PFSK-1 (cell line): Measurements from ENCODE around the gene HHAT.

Experiments
- POLR2AphosphoS5 ChIP-seq: IDR thresholded peaks from 2 replicates; pipeline ENCODE4 v1.6.1; 2012; ENCODE audit warnings: low read depth, mild to moderate bottlenecking, control low read depth, low read length, moderate library complexity
- SIN3A ChIP-seq: IDR thresholded peaks from 2 replicates; pipeline ENCODE4 v1.6.1; 2012; ENCODE audit warnings: mild to moderate bottlenecking, low read length, moderate library complexity, borderline replicate concordance; ENCODE audit not compliant: insufficient read depth
- TF ChIP-seq, protein P1 (sequence below), 2 experiments: IDR thresholded peaks; 2 replicates each; pipeline versions ENCODE4 v1.6.1 to v1.8.0; 2011 to 2012; ENCODE audit warnings: low read depth in 2 of 2, low read length in 2 of 2, control low read depth in 1 of 2, inconsistent platforms in 1 of 2, mild to moderate bottlenecking in 1 of 2, moderate library complexity in 1 of 2; ENCODE audit not compliant: insufficient read depth in 1 of 2

DNA sequence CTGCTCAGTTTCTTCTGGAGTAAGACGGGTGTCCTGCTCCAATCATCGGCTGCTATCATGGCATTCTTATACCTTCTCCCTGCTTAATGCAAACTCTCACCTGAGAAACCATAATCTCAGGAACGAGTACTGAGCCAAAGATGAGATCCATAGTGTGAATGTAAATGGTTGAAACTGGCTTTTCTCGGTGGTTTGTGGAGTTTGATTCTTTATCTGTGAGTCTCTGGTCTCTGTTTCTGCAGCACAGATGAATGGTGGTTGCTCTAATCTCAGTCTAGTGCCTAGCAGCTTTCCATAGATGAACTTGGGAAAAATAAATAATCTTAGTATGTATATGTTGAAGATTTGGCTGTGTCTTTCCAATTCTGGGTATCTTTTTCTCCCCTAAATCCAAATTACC lies 274.4 kb downstream of the HHAT start:
- TF ChIP-seq, protein P1, sequence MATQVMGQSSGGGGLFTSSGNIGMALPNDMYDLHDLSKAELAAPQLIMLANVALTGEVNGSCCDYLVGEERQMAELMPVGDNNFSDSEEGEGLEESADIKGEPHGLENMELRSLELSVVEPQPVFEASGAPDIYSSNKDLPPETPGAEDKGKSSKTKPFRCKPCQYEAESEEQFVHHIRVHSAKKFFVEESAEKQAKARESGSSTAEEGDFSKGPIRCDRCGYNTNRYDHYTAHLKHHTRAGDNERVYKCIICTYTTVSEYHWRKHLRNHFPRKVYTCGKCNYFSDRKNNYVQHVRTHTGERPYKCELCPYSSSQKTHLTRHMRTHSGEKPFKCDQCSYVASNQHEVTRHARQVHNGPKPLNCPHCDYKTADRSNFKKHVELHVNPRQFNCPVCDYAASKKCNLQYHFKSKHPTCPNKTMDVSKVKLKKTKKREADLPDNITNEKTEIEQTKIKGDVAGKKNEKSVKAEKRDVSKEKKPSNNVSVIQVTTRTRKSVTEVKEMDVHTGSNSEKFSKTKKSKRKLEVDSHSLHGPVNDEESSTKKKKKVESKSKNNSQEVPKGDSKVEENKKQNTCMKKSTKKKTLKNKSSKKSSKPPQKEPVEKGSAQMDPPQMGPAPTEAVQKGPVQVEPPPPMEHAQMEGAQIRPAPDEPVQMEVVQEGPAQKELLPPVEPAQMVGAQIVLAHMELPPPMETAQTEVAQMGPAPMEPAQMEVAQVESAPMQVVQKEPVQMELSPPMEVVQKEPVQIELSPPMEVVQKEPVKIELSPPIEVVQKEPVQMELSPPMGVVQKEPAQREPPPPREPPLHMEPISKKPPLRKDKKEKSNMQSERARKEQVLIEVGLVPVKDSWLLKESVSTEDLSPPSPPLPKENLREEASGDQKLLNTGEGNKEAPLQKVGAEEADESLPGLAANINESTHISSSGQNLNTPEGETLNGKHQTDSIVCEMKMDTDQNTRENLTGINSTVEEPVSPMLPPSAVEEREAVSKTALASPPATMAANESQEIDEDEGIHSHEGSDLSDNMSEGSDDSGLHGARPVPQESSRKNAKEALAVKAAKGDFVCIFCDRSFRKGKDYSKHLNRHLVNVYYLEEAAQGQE (IDR thresholded peaks at IDR 0.05; ENCODE audit: insufficient read depth in 1 of 2, low read depth in 2 of 2, low read length in 2 of 2): no peak
- TF ChIP-seq POLR2AphosphoS5 (no peak), SIN3A (no peak)
